CD4-positive, alpha-beta T cell treated with Interleukin-4 for 1 hour (primary cell): Measurements from ENCODE around the gene GNG7.
"Not testable (repeated sequence)": the region's sequence is repeated elsewhere in the genome, so short reads cannot be mapped to it uniquely, and the experiment has no call there.

Source experiments
- DNase-seq, 2 donors: peaks; one replicate each; pipeline ENCODE4 v3.0.0-alpha.2; 2020 to 2022

Gene GNG7

DNA sequence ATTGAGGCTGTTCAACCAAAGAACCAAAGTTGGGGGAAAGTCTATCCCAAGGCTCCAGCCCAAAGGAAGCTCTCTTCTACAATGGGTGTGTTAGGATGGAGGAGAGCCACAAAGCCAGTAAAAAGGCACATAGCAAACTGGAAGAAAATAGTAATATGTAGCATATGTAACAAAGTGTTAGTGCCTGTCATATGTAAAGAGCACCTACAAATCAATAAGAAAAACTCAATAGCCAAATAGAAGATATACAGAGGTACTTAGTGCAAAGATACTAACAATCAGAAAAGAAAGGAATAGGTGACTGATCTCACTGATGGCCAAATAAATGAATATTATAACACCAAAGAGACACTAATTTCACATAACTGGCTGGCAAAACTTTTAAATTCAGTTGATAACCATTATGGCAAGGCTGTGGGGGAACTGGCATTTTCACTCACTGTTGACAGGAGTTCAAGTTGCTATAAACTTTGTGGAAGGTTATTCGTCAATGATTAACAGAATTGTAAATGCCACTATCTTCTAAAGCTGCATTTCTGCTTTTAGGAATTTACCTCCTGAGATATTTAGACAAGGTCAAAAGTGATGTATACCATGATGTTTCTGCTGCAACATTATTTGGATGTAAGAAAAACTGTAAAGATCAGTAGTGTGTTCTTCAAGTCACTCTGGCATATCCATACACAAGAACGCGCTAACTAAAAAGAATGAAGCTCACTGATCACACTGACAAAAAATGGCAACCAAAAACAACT lies 110.8 kb downstream of the GNG7 start:
- DNase-seq, result no peak

DNA sequence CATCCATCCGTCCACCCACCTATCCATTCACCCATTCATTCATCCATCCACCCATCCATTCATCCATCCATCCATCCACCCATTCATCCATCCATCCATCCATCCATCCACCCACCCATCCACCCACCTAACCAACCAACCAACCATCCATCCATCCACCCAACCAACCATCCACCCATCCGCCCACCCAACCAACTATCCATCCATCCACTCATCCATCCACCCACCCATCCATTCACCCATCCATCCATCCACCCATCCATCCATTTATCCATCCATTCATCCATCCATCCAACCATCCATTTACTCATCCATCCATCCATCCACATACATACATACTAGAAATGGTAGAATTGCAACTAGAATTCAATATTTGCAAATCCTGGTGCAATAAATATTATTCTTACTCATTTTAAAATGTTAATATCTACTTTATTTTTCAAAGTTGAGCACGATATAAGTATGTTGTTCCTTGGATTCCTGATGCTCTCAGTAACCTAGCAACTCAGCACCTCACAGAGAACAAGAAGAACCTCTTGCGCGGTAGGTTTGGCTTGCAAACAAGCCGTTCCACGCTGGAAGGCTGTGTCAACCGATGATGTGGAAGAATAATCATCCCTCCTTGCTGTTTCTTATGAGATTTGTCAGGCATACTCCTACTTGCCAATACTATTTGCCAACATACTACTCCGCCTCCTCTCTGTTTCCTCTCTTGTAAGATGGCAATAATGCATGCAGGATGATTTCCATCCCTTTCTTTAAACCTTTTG lies 111.7 kb downstream of the GNG7 start:
- no peak for DNase-seq

DNA sequence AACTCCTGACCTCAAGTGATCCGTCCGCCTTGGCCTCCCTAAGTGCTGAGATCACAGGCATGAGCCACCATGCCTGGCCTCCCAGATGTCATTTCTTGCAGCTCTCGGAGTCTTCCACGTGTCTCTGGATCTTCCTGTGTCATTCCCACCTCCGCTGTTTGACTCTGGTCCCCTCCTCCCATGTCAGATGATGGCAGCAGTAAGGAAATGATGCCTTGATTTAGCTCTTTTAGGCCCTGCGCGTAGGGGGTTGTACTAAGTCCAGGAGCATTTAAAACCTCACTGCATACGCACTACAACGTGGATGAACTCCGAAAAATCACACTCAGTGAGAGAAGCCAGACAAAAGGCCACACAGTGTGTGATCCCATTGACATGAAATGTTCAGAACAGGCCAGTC lies 113.1 kb downstream of the GNG7 start:
- no peak for DNase-seq

DNA sequence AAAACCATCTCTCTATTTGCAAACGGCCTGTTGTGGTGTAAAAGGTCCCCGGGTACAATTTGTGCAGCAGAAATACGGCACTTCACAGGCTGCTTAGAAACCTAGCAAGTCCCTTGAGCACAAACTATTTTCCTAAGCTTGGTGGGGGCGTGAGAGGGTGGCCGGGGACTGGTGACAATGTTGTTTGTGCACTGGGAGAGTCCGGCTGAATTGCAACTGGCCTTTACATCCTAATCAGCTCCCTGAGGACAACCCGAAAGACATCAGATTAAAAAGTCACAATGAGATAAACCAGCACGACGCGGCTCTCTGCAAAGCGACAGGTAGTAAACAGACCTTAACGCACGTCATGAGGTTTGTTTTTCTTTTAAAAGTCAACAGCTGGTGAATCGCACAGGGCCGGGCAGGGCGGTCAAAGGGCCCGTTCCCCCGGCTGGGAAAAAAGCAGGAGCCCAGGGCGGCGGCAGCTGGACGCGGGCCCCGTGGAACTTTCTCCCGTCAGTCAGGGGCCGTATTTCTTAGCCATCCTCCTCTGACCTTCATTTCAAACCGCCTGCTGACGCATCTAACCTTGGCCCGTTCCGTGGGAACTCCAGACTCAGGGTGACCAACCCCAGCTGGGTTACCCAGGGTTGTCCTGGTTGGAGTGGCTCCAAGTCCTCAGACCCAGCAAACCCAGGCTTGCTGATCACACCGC lies 114.3 kb downstream of the GNG7 start:
- DNase-seq, result no peak

DNA sequence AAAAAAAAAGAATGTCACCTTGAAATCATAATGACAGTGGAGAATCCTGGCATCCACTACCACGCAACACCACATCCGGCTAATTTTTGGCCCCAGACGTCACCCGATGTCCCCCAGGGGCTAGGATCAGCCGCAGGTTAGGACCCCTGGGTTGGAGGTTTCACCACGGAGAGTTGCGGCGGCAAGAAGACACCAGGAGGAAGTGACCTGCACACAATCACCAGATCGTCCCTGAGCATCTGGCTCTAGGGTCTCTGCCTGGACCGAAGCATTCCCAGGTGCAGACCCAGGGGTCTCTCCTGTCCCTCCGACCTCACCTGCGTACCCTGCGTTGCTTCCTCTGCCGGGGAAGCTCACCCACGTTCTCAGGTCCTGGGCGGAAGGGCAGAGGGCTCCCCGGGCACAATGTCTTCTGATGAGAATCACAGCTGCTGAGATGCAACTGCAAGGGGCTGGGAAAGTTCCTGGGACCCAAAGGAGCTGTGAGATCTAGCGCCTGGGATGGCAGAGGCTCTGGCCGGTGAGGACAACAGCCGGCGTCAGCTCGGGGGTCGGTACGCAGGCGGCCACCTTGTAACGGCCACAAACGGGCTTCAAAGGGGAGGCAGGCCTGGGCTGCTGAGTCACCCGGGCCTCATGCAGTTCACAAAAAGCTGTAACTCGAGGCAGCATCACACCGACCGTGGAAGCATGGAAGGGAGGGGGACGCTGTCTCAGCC lies 115.3 kb downstream of the GNG7 start:
- DNase-seq, result no peak

DNA sequence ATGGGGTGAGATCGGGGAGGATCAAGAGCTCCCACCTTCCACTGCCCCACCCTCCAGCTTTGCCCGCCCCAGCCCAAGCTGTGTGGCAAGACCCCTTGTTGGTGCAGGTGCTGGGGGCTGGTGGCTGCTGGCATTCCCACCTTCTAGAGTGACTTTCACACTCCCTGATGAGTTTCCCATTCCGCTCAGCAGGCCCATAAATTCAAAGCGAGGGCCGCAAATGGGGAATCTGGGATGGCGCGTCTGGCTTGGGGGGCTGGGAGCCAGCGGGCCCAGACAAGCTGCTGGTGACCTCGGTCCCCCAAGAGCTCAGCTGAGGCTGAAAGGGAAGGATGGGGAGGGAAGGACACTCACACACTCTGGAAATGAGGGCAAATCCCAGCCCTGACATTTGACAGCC lies 116.3 kb downstream of the GNG7 start:
- no peak for DNase-seq

DNA sequence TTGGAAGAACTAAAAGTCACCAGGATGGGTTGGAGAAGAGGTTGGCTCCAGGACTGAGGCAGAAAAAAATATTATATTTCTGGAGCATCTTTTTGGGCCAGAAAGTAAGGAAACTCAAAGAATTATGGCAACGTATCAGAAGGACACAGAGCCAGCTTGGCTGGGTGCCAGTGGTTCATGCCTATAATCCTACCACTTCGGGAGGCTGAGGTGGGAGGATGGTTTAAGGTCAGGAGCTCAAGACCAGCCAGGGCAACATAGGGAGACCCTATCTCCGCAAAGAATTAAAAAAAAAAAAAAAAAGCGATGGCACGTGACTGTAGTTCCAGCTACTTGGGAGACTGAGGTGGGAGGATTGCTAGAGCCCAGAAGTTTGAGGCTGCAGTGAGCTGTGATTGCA lies 118.5 kb downstream of the GNG7 start:
- DNase-seq, result no peak

DNA sequence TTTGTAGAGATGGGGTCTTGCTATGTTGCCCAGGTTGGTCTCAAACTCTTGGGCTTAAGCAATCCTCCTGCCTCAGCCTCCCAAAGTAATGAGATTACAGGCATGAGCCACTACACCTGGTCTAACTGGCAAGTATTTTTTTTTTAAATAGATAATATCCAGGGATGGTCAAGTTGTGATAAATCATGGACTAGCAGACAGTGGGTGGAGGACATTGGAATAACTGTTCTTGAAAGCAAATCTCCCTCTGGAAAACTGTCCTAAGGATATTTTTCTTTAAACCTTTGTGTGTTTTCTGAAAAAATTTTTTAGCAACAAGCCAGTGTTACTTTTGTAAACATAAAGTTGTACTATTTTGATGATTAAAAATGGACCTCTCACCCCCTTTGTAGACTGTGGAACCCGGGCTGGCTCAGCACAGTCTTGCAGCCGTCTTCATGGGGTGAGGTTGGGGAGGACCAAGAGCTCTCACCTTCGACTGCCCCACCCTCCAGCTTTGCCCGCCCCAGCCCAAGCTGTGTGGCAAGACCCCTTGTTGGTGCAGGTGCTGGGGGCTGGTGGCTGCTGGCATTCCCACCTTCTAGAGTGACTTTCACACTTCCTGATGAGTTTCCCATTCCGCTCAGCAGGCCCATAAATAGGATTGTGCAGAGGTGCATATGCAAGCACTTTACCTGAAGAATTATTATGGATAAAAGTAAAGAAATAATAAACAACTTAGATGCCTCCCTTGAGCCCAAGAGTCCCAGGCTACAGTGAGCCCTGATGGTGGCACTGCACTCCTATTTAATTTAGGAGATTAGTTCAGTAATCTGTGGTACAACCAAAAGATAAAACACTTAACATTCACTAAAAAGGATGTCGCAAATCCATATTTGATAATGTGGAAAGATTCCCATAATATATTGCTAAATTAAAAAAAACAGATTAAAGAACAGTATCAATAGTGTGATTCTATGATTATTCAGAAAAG lies 119.2 kb downstream of the GNG7 start:
- DNase-seq, result no peak

DNA sequence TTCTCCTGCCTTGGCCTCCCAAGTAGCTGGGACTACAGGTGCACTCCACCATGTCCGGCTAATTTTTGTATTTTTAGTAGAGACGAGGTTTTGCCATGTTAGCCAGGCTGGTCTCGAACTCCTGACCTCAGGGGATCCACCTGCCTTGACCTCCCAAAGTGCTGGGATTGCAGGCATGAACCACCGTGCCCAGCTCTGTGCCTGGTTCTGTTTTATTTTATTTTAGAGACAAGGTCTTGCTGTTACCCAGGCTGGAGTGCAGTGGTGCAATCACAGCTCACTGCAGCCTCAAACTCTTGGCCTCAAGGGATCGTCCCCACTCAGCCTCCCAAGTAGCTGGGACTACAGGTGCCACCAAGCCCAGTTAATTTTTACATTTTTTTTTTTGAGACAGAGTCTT lies 122.1 kb downstream of the GNG7 start:
- DNase-seq, result not testable (repeated sequence)

DNA sequence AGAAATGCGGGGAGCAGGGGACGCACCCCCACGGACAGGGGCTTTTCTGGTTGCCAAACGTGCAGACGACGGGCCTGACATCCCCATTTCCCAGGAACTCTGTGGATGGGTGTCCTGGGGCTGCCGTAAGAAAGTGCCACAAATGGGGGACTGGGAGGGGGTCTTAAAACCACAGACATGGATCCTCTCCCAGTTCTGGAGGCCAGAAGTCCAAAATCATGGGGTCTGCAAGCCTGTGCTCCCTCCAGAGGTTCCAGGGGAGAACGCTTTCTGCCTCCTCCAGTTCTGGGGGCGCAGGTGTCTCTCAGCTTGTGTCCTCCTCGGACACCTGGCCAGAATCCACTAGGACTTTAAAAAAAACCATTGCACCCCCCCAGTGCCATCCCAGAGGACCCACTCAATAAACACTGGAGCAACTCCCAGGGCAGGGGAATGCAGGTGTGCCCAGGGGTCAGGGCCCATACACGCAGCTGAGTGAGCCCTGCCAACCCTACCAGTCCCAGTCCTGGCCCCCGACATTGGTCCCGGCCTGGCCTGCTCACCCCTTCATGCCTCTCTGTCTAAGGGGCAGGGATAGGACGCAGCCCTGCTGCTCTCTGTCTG lies 122.7 kb downstream of the GNG7 start:
- DNase-seq, result no peak

DNA sequence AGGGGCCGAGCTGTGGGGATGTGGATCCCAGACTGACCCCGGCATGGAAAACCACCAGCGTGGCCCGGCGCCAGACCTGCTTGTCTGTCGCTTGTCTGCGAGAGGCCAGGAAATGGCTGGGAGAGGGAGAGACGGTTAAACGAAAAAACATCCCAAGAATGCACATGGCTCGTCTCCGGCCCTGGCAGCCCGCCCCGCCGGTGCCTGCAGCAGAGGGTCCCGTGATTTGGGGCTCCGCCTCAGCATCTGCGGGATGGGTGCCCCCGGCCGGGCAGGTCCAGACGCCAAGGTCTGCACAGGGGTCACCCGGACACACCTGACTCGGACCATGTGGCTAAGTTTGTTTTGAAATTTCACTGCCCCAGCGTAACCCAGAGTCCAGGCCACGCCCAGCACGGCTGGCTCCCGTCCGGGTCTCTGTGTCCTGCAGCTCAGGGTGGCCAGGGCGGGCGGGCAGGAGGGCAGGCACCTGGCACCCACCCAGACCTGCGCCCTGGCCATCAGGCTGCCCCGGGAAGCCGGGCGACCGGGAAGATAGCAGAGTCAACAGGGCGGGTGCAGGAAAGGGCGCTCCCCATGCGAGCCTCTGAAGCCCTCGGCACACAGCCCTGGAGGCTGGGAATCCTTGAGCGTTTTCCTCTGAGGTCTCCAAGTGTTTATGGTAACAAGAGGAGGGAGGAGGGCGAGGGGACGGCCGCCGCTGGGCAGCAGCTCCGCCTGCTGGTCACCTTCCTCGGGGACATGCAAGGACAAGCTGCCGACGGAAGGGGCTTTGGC lies 123.4 kb downstream of the GNG7 start:
- DNase-seq, result peak; percentile 71 to 73

DNA sequence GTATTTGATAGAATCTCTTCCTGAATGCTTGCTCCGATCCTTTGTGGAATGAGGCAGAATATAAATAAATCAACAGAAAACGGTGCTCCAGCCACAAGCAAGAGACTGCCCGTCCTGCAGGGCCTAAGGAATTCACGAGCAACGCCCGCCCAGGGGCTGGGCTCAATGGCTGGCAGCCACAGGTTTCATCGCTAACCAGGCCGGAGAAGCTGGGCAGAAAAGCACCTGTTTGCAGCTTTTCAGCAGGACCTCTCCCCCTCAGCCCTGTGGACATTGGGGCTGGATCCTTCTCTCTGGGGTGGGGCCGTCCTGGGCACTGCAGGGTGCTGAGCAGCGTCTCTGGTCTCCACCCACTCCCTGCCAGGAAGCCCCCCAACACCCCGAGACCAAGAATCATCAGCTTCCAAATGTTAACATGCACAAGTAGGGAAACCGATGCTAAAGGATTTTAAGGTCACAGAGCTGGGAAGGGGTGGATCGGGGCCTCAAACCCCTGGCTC lies 124.1 kb downstream of the GNG7 start:
- no peak for DNase-seq

DNA sequence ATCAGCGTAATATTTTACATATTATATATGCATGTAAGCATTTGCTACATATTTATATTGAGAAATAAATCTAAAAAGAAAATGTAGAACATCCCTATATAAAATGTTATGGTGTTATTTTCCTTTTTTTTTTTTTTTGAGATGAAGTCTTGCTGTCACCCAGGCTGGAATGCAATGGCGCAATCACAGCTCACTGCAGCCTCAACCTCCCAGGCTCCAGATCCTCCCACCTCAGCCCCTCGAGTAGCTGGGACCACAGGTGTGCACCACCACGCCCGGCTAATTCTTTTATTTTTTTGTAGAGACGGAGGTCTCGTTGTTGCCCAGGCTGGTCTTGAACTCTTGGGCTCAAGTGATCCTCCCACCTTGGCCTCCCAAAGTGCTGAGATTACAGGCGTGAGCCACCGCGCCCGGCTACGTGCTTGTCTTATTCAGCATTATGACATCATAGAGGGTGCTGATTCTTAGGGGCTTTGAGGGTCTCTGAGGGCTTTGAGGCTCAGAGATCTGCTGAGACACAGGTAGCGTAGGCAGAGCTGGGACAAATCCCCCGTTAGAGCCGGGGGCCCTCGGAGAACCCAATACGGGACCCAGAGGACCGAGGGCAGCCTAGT lies 124.7 kb downstream of the GNG7 start:
- DNase-seq, result no peak

DNA sequence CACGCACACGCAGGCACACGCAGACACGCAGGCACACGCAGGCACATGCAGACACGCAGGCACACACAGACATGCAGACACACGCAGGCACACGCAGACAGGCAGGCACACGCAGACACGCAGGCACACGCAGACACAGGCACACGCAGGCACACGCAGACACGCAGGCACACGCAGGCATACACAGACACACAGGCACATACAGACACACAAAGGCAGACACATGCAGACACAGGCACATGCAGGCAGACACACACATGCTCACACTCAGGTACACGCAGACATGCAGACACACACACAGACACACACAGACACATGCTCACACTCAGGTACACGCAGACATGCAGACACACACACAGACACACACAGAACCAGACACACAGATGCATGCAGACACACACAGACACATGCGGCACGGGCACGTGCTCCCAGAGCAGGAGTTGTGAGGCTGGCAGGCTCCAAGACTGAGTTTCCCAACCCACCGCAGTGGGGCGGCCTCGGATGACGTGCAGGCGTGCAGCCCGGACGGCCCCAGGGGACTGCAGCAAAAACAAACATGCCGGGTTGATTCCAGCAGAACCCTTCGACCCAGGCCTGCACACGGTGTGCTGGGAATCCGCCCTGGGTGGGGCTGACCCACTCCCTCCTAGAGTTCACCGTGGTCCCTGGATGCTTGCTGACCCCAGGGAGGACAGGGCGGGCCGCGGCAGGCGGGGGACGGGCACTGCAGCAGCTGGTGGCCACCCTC lies 126.6 kb downstream of the GNG7 start:
- no peak for DNase-seq

DNA sequence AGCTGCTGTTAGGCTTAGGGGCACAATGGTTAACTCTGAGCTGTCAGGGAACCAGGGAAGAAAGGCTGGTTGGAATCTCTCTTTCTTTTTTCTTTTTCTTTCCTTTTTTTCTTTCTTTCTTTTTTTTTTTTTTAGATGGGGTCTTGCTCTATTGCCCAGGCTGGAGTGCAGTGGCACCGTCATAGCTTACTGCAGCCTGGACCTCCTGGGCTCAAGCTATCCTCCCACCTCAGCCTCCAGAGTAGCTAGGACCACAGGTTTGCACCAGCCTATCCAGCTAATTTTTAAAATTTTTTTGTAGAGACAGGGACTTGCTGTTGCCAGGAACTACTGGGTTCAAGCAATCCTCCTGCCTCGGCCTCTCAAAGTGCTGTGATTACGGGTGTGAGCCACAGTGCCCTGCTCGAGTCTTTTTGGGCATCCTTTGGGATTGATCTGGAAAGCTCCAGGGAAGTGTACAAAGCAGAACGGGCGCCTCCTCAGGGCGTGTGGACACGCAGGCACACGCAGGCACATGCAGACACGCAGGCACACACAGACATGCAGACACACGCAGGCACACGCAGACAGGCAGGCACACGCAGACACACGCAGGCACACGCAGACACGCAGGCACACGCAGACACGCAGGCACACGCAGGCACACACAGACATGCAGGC lies 127.4 kb downstream of the GNG7 start:
- no peak for DNase-seq

DNA sequence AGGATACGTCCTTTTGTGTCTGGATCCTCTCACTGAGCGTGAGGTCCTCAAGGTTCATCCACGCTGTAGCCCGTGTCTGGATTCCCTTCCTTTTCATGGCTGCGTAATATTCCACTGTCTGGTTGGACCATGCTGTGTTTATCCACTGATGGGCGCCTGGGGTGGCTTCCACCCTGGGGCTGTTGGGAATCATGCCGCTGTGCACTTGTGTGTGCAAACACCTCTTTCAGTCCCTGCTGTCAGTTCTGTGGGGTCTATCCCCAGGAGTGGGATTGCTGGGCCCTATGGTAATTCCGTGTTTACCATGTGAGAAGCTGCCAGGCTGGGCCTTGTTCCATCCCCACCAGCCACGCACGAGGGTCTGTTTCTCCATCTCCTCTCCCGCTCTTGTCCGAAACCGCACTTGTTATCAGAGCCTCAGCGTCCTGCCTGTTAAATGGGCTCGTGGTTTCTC lies 128.0 kb downstream of the GNG7 start:
- no peak for DNase-seq

DNA sequence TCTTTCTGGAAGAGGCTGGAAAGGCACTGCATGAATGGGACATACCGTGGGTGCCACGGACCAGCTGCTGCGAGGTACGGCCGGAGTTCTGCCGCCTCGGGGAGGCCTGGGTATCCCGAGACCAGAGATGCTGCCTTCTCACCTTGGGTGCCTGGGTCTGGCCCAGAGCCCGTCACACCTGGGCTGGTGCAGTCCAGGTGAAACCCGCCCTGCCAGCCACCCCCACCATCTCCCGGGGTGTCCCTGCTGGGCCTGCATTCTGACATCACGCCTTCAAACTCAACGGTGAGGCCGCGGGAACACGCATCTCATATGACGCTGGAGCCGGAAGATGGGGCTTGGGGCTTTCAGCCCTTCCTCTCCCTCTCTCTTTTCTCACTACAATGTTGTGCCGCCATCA lies 128.6 kb downstream of the GNG7 start:
- no peak for DNase-seq

DNA sequence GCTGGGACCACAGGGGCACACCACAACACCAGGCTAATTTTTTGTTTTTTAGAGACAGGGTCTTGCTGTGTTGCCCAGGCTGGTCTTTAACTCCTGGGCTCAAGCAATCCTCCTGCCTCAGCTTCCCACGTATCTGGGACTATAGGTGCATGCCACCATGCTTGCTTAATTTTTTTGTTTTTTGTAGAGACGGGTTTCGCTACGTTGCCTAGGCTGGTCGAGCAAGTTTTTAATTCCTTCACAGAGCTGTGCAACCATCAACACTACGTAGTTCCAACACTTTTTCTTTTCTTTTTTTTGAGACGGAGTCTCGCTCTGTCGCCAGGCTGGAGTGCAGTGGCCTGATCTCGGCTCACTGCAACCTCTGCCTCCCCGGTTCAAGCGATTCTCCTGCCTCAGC lies 130.3 kb downstream of the GNG7 start:
- not testable (repeated sequence) for DNase-seq
